Activated T-cell treated with anti-CD3 and anti-CD28 coated beads for 1 hour (primary cell): ENCODE results near the gene VWDE.
"Not testable (repeated sequence)": the region's sequence is repeated elsewhere in the genome, so short reads cannot be mapped to it uniquely, and the experiment has no call there.

Source experiments
- DNase-seq: peaks from one replicate; pipeline ENCODE4 v3.0.0-alpha.2; 2020; ENCODE audit warnings: low read depth

VWDE gene

GRCh38 chr7:12403287-12404181, at the start of gene VWDE:
VWDE (minus strand) TSS chr7:12403865; CDS start chr7:12403716, 149 bp downstream.
- DNase-seq = peak; percentile 8

GRCh38 chr7:12453136-12453535, 49.5 kb upstream of the VWDE start:
- DNase-seq = not testable (repeated sequence)

- DNase-seq = no peak
These were observed 47.0 kb upstream of the VWDE start for GRCh38 chr7:12450615-12451014.

DNA sequence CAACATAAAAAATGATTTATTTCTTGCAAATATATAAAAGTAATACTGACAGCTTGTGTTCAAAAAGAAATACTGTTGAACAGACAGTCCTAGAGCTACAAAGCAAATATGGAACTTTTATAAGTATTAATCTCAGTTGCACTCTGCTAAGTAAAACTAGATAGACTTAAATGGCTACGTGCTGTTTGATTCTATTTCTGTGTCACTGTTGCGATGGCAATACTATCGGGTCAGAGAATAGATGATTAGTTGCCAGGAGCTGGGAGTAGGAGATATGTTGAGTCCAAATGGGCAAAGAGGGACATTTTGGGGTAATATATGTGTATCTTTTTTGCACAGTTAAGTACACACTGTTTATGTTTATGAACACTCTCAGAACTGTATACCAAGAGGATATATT, 41.1 kb upstream of the VWDE start:
- DNase-seq = no peak

- DNase-seq = no peak
These were observed 36.6 kb upstream of the VWDE start for GRCh38 chr7:12440229-12440628.

DNA sequence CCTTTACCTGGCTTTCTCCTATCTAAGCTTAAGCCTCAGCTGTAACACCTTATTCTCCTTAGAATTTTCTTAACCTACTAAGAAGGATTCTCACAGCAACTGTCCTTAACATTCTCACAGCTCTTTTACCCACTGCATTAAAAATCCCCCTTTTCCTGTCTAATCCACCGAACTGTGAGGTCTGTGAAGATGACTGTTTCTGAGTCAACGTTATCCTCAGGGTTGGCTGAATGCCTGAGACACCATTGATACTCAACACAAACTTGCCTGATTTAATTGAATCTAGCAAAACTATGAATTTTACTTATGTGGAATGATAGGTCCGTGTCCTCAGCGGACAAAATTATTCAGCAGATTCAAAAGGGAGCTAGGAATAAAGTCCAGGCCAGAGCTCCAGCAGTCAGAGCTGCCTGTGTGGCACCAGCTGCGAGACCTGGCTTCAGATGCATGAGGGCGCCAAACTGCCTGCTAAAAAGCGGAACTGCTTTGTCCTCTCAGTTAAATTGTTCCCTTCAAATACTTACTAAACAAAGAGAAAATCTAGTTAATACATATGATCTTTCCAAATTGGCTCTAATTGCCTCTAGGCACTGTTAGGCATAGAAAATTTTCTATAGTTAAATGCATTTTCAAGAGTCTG, 33.4 kb upstream of the VWDE start:
- no peak for DNase-seq

DNA sequence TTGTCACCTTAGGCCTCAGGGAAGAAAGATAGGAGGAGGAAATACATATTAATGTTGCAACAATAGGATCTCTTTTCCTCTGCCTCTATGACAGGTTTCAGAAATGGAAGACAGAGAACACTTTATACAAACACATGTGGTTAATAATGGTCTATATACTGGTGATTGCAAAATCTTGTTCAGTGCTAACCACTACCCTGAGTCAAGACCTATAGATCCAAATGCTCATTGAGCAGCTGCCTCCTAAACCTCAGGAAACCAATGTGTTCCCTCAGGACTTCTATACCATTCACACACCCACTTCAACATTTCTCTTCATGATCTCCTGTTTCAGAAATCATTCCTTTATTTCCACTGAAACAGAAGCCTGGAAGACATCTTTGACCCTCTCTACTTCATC, 32.5 kb upstream of the VWDE start:
- no peak for DNase-seq

GRCh38 chr7:12434012-12434642, 30.5 kb upstream of the VWDE start:
- DNase-seq = no peak

DNA sequence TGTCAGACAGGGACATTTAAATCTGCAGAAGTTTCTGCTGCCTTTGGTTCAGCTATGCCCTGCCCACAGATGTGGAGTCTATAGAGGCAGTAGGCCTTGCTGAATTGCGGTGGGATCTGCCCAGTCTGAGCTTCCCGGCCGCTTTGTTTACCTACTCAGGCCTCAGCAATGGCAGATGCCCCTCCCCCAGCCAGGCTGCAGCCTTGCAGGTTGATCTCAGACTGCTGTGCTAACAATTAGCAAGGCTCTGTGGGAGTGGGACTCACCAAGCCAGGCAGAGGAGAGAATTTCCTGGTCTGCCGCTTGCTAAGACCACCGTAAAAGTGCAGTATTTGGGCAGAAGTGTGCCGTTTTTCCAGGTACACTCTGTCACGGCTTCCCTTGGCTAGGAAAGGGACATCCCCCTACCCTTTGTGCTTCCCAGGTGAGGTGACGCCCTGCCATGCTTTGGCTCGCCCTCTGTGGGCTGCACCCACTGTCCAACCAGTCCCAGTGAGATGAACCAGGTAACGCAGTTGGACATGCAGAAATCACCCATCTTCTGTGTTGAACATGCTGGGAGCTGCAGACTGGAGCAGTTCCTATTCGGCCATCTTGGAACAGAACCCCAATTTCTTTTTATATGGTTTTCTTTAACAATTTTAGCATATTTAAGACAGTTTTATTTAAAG, 28.4 kb upstream of the VWDE start:
- DNase-seq = no peak

GRCh38 chr7:12425311-12425710, 21.6 kb upstream of the VWDE start:
- DNase-seq = no peak

GRCh38 chr7:12423997-12424745, 20.5 kb upstream of the VWDE start:
- DNase-seq = no peak

DNA sequence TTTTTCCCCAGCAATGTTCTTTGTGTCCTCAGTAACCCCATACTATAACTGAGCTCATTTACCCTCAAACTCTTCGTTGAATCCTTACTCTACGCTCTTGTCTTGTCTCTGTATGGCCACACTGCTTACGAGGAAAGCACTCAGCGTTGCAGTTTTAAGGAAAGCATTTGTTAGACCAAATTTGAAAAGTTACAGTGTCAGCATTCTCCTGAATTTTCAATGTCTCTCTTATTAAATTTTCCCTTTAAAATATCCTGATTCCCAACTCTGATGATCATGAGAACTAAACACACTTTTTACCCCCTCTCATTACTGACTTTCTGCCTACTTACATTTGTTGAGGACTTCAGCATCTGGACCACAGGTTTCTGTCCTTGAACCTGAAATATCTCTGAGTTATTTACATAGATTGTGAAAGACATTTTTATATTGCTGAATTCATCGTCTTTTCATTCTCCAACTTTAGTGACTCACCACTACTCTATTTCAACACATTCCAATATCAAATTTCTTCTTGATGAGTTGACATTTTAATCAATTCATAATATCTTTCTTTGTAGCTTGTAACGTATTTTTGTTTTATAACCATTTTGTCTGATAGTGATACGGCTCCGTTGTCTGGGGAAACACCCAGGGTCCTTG, 19.8 kb upstream of the VWDE start:
- no peak for DNase-seq

DNA sequence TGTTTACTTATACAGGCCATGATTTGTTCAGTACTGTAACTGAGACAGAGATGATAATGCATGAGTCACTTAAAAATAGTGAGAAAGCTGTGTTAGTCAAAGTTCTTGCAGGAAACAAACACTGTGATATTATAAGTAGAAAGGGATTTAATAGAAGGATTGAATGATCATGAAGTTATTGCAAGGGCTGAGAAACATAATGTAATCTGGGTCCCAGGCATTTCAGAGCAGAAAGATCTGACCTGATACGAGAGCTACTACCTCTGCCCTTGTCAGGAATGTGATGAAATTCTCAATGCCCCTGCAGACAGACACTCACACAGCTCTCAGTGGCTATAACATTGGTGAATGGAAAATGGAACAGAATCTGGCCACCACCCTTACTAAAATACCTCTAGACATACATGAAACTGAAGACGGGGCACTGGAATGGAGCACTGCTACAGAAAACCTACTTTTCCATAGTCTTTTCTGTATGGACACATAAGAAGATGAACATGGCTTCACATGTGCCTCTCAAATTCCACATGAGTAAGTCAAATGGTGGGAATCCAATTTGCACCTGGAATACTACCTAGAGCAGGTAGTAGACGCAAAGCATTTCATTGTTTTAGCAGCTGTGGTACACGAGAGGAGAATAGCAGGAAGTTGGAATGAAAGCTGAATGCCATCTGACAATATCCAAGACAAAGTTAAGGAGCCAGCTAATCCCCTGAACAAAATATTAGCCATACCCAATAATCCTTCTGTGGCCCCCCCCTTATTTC, 19.1 kb upstream of the VWDE start:
- no peak for DNase-seq

DNA sequence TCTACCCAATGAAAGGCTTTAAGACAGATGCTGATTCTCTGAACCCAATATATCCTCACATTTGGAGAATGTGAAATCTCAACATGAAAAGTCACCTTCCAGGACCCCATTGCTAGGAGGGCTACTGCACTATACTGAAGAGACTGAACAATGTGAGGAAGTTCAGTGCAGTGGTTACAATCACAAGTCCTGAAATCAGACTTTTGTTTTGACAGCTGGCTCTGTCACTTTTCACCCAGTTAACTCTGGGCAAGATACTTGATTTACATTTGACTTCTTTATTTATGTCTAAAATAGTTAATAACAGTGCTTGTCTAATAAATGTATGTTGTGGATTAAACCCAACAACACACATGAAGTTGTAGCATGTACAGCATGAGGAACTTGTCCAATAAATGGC, 14.8 kb upstream of the VWDE start:
- no peak for DNase-seq

DNA sequence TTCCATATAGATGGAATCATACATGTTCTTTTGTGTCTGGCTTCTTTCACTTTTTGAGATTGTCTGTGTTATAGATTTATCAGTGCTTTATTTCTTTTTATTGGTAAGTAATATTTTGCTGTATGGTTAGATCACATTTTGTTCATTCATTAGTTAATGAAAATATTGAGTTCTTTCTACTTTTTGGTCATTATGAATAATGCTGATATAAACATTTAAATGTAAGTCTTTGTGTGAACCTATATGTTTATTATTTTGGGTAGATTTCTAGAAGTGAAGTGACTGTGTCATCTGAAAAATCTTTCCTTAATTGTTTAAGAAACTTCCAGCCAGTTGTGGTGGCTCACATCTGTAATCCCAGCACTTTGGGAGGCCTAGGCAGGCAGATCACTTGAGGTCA, 11.4 kb upstream of the VWDE start:
- DNase-seq = no peak

GRCh38 chr7:12412407-12412806, 8.7 kb upstream of the VWDE start:
- no peak for DNase-seq

GRCh38 chr7:12410523-12410922, 6.9 kb upstream of the VWDE start:
- no peak for DNase-seq

GRCh38 chr7:12409097-12409711, 5.5 kb upstream of the VWDE start:
- no peak for DNase-seq

DNA sequence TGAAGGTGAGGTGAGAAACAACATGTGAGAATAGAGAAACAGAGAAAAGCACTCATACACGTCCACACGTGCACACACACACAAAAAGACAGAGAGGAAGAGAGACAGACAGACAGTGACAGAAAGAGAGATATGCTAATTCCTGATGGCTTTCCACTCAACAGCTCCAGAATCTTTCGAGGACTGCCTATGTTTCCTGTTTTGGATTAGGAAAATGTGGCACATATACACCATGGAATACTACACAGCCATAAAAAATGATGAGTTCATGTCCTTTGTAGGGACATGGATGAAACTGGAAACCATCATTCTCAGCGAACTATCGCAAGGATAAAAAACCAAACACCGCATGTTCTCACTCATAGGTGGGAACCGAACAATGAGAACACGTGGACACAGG, 4.0 kb upstream of the VWDE start:
- DNase-seq = not testable (repeated sequence)

GRCh38 chr7:12402365-12402725, 1.3 kb downstream of the VWDE start:
- DNase-seq = no peak
